Measurements from ENCODE around the gene CAMTA1.

The CAMTA1 gene

DNA sequence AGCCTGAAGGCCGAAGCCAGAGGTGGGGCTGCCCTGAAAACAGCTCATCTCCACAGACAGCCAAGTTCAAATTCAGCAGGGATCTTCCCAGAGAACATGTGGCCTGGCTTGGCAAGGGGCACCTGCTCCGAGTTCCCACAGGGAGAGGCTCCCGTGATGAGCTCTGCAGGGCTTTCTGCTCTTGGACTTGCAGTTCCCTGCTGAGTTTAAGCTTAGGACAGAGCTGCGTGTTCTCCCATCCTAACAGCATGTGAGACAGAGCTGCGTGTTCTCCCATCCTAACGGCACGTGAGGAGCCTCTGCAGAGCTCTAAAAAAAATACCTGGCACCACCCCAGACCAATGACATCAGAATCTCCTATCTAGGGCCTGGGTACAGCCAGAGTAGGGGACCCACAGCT lies 872.8 kb downstream of the CAMTA1 start:
- no peak for DNase-seq (ENCODE audit: low spot score)

DNA sequence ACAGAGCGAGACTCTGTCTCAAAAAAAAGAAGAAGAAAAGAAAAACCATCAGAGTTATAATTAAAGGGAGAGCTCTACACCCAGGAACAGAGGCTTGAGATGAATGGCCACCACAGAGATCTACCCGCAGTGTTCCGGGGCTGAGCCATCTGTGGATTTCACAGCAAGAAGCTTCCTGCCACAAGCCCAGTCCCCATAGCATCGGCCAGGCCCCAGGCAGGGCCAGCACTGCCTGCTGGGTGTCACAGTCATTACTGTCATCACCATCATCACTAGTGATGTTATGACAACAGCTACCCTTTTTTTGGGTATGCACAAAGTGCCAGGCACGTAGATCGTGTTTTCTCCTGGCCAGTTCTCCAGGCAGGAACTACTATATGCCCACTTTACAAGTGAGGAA lies 874.3 kb downstream of the CAMTA1 start:
- no peak for DNase-seq (ENCODE audit: low spot score)

GRCh38 chr1:7663451-7664146 lies 878.3 kb downstream of the CAMTA1 start:
- no peak for DNase-seq (ENCODE audit: low spot score)

- DNase-seq (ENCODE audit: low spot score): no peak
These were observed 879.1 kb downstream of the CAMTA1 start for GRCh38 chr1:7664147-7664892.

- no peak for DNase-seq (ENCODE audit: low spot score)
These were observed 879.6 kb downstream of the CAMTA1 start for GRCh38 chr1:7664893-7665250.

DNA sequence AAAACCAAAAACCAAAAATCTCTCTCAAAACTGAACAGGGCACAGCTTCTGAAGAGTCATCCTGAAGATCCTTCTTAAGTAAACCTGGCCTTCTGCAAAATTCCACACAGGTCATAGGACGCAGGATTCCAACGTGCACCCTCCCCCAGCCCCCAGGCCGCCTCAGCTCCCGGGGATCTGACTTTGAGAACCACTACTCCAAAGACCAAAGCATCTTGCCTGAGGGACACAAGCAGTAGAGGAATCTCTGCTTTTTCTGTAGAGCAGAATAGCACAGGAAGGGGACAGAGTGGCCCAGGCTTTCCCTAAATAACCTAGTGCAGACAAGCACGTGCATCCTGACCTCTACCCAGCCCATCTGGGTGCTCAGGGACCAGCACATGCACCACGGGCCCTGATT lies 881.0 kb downstream of the CAMTA1 start:
- DNase-seq (ENCODE audit: low spot score): no peak

GRCh38 chr1:7667159-7667558 lies 881.9 kb downstream of the CAMTA1 start:
- DNase-seq (ENCODE audit: low spot score): no peak

DNA sequence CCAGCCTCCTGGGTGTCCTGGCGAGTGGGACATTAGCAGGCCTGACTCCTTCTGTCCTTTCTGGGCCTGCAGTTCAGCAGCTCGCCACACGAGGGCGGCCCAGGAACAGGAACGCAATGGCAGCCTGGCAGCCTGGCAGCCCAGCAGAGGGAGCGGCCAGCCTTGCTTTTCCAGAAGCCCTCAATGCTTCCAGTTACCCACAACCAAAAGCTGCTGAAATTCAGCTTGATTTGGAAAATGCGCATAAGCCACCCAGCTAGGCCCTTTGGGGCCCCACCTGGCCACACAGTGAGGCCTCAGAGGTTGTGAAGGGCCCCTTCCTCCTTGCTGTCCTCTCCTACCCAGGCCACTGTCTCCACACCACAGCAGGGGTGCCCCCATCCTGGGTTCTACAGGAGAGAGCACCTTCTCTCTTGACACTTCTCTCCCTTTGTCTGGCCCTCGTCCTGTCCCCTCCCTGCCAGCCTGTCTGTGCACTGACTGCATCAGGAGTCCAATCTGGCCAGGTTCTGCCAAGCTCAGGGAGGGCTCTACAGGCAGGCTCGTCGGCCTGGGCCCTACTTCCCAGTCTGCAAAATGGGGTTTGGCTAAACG lies 882.5 kb downstream of the CAMTA1 start:
- peak; percentile 92 for DNase-seq (ENCODE audit: low spot score)

- peak; percentile 71 for DNase-seq (ENCODE audit: low spot score)
These were observed 884.5 kb downstream of the CAMTA1 start for GRCh38 chr1:7669559-7670311.

- no peak for DNase-seq (ENCODE audit: low spot score)
These were observed 885.3 kb downstream of the CAMTA1 start for GRCh38 chr1:7670334-7671145.

- DNase-seq (ENCODE audit: low spot score): no peak
These were observed 885.9 kb downstream of the CAMTA1 start for GRCh38 chr1:7671146-7671465.

DNA sequence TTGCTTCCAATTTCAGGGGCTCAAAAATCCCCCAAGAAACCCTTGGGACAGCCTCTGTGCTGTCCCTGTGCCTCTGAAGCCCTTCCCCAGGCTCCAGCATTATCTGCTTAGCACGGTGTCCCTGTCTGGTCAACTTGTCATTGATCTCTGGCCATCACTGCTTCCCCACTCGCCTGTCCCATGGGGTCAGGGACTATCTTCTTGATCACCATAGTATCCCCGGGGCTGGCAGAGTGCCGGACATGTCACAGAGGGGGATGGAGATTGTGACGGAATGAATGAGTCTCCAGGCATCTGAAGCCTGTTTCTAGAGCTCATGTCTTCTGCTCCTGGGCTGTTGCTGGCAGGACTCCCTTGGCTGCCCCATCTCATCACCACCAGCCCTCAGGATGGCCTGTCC lies 886.4 kb downstream of the CAMTA1 start:
- no peak for DNase-seq (ENCODE audit: low spot score)

- DNase-seq (ENCODE audit: low spot score): no peak
These were observed 887.6 kb downstream of the CAMTA1 start for GRCh38 chr1:7672864-7673263.

DNA sequence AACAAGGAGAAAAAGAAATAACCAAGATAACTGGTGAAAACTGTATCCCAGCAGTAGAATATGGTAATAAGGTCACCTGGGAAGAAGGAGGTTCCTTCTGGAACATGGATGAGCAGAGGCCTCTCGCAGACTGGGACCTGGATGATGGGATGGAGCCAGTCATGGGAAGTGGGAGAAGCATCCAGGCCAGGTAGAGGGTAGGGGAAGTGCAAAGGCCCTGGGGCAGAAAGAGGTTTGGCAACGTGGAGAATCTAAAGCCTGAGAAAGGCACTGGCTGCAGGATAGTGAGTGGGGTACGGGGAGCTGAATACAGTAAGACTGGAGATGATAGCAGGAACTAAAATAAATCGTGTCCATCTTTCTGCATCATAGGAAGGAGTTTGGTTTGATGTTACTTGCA lies 889.7 kb downstream of the CAMTA1 start:
- DNase-seq (ENCODE audit: low spot score): no peak

GRCh38 chr1:7675431-7676273 lies 890.4 kb downstream of the CAMTA1 start:
- no peak for DNase-seq (ENCODE audit: low spot score)

- DNase-seq (ENCODE audit: low spot score): no peak
These were observed 891.2 kb downstream of the CAMTA1 start for GRCh38 chr1:7676274-7676945.

GRCh38 chr1:7677111-7677510 lies 891.9 kb downstream of the CAMTA1 start:
- DNase-seq (ENCODE audit: low spot score): no peak

DNA sequence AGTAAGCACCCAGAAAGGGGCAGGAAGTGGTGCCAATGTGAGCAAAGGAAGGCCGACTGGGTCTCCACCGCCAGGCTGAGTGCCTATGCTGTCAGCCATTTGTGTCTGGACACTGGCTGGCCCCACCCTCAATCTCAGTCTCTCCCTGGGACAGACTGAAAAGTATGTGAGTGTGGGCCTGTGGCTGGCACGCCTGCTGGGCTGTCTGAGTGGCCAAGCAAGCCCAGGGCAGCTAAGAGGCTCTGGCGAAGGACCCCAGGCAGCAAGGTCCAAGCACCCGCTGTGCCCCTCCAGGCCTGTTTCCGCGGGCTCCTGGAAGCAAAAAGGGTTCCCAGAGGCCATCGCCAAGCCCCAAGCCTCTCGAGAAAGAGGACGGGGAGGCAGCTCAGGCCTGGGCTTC lies 892.6 kb downstream of the CAMTA1 start:
- no peak for DNase-seq (ENCODE audit: low spot score)

DNA sequence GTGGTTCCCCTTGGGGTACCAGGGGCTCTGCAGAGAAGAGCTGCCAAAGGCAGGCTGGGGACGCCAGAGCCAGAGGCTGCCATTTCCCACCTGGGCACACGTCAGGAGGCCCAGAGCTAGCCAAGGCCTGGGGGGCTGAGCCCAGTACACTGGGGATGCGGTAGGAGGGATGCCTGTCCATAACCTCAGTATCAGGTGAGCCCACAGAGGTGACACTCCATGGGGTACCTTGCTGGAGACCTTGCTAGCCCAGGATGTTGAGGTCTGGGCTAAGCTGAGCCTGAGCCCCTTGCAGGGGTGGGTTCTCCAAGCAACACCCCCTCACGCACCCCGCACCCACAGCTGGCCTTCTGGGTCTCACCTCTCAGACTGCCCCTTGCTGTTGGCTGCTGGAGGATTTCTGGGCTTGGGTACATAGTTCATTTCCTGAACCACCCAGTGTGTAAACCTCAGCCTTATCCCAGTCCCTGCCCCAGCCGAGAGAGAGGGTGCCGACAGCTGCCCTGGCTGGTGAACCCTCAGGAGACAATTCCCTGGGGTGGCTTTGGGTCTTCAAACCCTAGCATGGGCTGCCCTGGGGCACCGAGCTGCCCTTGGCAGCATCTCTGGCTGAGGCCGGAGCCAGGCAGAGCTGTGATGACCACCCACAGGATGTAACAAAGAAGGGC lies 893.4 kb downstream of the CAMTA1 start:
- no peak for DNase-seq (ENCODE audit: low spot score)
